B cell (primary cell): ENCODE data around the gene RRM2.

Experiments
- CTCF ChIP-seq: fragments of 200-600 bp; IDR thresholded peaks from one replicate; pipeline ENCODE4 v1.8.0; 2022; ENCODE audit warnings: antibody characterized with exemption, mild to moderate bottlenecking
- EZH2 ChIP-seq: IDR thresholded peaks from 2 replicates; pipeline ENCODE4 v1.6.1; 2012; ENCODE audit warnings: borderline replicate concordance, low read depth, mild to moderate bottlenecking, moderate library complexity, low read length; ENCODE audit not compliant: insufficient read depth, poor library complexity, severe bottlenecking

- TF ChIP-seq CTCF = no peak
- TF ChIP-seq EZH2 = no peak
Measured at GRCh38 chr2:10163498-10164486, 41.3 kb downstream of the RRM2 start.
